GOT3 (cell line): ENCODE measurements around the gene DTWD1.
"Not testable (repeated sequence)": the region's sequence is repeated elsewhere in the genome, so short reads cannot be mapped to it uniquely, and the experiment has no call there.

ENCODE experiments used
- DNase-seq: peaks from one replicate; lab custom pipeline; 2025; ENCODE audit warnings: mixed read lengths; lab: John Stamatoyannopoulos, UW

DTWD1 gene

GRCh38 chr15:49645941-49646340, 25.1 kb downstream of the DTWD1 start:
- no peak for DNase-seq

GRCh38 chr15:49646891-49647290, 26.0 kb downstream of the DTWD1 start:
- DNase-seq, result no peak

GRCh38 chr15:49649987-49650386, 29.1 kb downstream of the DTWD1 start:
- no peak for DNase-seq

- no peak for DNase-seq
These were observed 29.8 kb downstream of the DTWD1 start for GRCh38 chr15:49650676-49651075.

- DNase-seq, result no peak
These were observed 32.1 kb downstream of the DTWD1 start for GRCh38 chr15:49652922-49653321.

GRCh38 chr15:49656734-49657133, 35.9 kb downstream of the DTWD1 start:
- no peak for DNase-seq

GRCh38 chr15:49664716-49665115, 43.9 kb downstream of the DTWD1 start:
- DNase-seq, result no peak

- not testable (repeated sequence) for DNase-seq
These were observed 45.6 kb downstream of the DTWD1 start for GRCh38 chr15:49666486-49666885.

GRCh38 chr15:49669288-49669687, 48.4 kb downstream of the DTWD1 start:
- no peak for DNase-seq

GRCh38 chr15:49673861-49674260, 53.0 kb downstream of the DTWD1 start:
- no peak for DNase-seq

GRCh38 chr15:49674370-49674769, 53.5 kb downstream of the DTWD1 start:
- DNase-seq, result no peak

- no peak for DNase-seq
These were observed 54.2 kb downstream of the DTWD1 start for GRCh38 chr15:49675041-49675440.

- DNase-seq, result no peak
These were observed 57.8 kb downstream of the DTWD1 start for GRCh38 chr15:49678655-49679054.

- no peak for DNase-seq
These were observed 65.8 kb downstream of the DTWD1 start for GRCh38 chr15:49686599-49686998.

- no peak for DNase-seq
These were observed 67.4 kb downstream of the DTWD1 start for GRCh38 chr15:49688135-49688790.

GRCh38 chr15:49692514-49693090, 71.8 kb downstream of the DTWD1 start:
- no peak for DNase-seq

- DNase-seq, result no peak
These were observed 72.7 kb downstream of the DTWD1 start for GRCh38 chr15:49693498-49693897.

GRCh38 chr15:49696433-49696832, 75.6 kb downstream of the DTWD1 start:
- DNase-seq, result no peak

- DNase-seq, result no peak
These were observed 76.3 kb downstream of the DTWD1 start for GRCh38 chr15:49697121-49697520.

- DNase-seq, result not testable (repeated sequence)
These were observed 82.1 kb downstream of the DTWD1 start for GRCh38 chr15:49702982-49703381.
